Measurements from ENCODE around the gene MPV17L.
"Not testable (repeated sequence)": the region's sequence is repeated elsewhere in the genome, so short reads cannot be mapped to it uniquely, and the experiment has no call there.

MPV17L gene

DNA sequence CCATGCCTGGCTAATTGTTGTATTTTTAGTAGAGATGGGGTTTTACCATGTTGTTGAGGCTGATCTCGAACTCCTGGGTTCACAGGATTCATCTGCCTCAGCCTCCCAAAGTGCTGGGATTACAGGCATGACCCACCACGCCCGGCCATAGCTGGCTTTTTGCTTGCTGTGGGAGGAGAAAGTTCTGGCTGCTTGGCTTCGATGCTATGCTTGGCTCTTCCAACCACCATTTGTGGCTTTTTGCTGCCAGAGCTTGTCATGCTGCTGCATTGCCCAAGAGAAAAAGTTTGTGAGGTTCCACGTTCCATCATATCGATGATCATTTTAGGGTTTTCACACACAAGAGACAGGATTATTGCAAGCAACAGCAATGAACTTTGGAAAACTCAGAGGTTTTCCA, 55.1 kb downstream of the MPV17L start:
- no peak for DNase-seq

DNA sequence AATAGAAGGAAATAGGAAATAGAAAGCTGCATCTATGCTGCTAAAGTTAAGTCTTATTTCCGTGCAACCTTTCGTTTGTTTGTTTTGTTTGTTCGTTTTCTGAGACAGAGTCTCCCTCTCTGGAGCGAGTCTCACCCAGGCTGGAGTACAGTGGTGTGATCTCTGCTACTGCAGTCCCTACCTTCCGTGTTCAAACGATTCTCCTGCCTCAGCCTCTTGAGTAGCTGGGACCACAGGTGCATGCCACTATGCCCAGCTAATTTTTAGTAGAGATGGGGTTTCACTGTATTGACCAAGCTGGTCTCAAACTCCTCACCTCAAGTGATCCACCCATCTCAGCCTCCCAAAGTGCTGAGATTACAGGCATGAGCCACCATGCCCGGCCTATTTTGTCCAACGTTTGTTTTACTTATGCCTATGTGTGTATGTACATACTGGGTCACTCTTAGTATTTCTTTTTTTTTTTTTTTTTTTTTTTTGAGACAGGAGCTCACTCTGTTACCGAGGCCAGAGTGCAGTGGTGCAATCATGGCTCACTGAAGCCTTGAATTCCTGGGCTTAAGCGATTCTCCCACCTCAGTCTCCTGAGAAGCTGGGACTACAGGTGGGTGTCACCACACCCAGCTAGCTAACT, 55.7 kb downstream of the MPV17L start:
- DNase-seq: no peak

DNA sequence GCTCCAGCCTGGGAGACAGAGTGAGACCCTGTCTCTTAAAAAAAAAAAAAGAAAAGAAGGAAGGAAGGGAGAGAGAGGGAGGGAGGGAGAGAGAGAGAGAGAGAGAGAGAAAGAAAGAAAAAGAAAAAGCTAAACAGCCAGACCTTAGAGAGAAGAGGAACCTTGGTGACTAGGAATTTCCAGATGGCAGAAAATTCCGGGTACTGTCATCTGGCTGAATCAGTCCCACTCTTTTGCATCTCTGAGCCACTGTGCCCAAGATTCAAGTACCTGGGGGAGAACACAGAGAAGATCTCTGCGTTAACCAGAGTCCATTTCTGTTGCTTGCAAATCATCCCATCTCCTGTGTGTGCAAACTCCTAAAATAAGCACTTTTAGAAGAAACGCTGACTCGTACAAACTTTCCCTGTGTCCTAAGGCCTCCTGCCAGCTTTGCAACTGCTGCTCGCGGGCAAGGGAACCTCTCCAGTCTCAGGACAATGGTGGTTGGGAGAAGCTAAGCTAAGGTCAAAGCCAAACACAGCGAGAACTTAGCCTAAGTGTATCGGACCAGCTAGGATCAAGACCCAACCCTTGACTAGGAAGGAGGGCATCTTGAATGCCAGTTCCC, 56.8 kb downstream of the MPV17L start:
- DNase-seq: no peak

DNA sequence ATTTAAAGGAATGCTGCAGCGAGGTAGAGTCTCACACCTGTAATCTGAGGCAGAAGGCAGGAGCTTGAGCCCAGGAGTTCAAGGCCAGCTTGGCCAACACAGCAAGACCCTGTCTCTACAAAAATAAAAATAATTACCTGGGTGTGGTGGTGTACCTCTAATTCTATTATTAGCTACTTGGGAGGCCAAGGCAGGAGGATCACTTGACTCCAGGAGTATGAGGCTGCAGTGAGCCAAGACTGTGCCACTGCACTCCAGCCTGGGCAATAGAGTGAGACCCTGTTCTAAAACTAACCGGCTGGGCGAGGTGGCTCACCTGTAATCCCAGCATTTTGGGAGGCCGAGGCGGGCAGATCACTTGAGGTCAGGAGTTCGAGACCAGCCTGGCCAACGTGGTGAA, 57.7 kb downstream of the MPV17L start:
- DNase-seq: not testable (repeated sequence)

DNA sequence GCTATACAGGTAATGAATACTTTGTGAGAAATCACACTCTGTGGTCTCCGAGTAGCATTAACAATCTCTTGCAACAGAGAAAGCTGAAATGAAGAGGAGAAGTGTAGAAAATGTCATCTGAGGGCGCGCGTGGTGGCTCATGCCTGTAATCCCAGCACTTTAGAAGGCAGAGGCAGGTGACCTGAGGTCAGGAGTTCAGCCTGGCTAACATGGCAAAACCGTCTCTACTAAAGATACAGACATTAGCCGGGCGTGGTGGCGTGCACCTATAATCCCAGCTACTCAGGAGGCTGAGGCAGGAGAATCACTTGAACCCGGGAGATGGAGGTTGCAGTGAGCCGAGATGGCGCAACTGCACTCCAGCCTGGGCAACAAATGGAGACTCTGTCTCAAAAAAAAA, 59.4 kb downstream of the MPV17L start:
- not testable (repeated sequence) for DNase-seq

DNA sequence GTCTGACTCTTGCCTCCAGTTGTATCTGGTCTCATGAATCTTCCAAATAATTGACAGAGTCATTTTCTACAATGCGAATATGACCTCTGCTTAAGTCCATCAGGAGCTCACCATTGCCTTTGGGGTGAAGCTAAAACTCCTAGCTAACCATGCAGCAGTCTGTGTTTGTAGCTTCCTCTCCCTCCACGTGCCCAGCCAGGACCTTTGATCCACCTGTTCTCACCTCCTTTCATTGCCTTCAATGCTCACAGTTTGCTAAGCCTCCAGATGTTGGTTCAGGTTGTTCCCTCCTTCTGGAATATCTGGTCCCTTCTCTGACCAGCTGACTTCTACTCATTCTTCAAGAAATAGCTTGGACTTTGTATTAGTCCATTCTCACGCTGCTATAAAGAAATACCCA, 61.8 kb downstream of the MPV17L start:
- DNase-seq: no peak

DNA sequence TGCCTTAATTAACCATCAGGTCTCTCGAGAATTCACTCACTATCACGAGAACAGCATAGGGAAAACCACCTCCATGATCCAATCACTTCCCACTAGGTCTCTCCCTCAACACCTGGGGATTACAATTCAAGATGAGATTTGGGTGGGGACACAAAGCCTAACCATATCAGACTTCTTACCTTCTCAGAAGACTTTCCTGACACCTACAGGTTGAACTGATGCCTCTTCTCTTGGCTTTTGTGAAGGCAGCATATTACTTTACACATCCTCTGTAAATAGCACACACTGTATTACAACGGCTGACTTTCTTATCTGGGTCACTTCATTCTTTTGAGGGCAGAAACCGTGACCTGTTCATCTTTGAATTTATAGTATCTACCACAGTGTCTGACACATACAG, 62.4 kb downstream of the MPV17L start:
- DNase-seq: no peak

DNA sequence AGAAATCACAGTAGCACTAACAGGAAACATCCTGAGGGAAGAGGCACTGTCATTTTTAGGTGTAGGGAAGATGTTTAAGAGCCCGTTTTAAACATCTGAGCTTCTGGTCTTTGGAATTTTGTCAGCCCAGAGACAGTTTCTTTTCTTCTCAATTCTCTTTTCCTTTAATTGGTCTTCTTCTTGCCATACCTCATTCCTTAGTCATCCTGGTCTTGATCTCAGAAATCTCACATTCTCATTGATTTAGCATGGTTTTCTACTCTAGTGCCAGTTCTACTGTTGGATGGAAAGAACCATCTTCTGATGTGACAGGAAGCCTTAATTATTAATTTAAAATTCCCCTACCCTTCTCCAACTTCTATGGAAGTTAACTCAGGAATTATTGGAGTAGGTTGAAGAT, 64.2 kb downstream of the MPV17L start:
- DNase-seq: no peak

DNA sequence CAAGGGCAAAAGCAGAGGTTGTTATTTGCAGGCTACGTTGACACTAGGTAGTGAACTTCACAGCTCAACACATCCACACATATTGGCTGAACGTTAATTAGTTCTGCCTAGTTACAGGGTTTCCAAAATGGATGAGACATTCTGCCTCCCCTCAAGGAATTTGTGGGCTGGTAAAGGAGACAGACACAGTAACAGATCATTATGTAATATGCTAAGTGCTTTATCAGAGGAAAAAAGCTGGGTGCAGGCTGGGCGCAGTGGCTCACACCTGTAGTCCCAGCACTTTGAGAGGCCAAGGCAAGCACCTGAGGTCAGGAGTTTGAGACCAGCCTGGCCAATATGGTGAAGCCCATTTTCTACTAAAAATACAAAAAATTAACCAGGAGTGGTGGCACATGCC, 65.0 kb downstream of the MPV17L start:
- peak in 13 of 56 donors; percentile 2 to 42 (median 11) for DNase-seq

DNA sequence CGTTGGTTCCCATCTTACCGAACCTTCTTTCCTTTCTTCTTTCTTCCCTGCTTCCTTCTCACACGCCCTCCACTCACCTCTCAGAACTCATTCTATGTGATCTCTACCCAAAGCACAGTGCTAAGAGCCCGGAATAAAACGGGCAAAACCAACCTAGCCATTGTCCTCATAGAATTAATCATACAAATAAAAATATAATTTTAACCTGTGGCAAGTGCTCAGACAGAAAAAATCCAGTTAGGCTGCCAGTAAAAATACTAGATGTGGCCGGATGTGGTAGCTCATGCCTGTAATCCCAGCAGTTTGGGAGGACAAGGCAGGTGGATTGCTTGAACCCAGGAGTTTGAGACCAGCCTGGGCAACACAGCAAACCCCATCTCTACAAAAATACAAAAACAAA, 65.8 kb downstream of the MPV17L start:
- no peak for DNase-seq
